Mesendoderm (in vitro differentiated cells): ENCODE results near the gene PKNOX2.

ENCODE experiments used
- DNase-seq: peaks from one replicate; pipeline ENCODE4 v3.0.0; 2013
- H2AK5ac ChIP-seq: 2 replicates; pipeline ENCODE4 v1.6.1; 2013; ENCODE audit warnings: low read length, inconsistent platforms
- H2BK120ac ChIP-seq: 2 replicates; pipeline ENCODE4 v1.6.1; 2013; ENCODE audit warnings: low read depth, mild to moderate bottlenecking, low read length, moderate library complexity, mixed read lengths
- H2BK15ac ChIP-seq: replicated peaks from 2 replicates; pipeline ENCODE4 v1.6.1; 2013; ENCODE audit warnings: low read depth, mild to moderate bottlenecking, moderate library complexity
- H2BK5ac ChIP-seq: 2 replicates; pipeline ENCODE4 v1.6.1; 2013; ENCODE audit warnings: low read length, inconsistent platforms
- H3K18ac ChIP-seq: 2 replicates; pipeline ENCODE4 v1.6.1; 2013; ENCODE audit warnings: mild to moderate bottlenecking, low read length, mixed read lengths
- H3K23ac ChIP-seq: one replicate; pipeline ENCODE4 v1.6.1; 2013; ENCODE audit warnings: low read length
- H3K27ac ChIP-seq: 2 replicates; pipeline ENCODE4 v1.5.1; 2013; ENCODE audit warnings: low read depth, mild to moderate bottlenecking, inconsistent platforms, low read length, moderate library complexity
- H3K27me3 ChIP-seq: 2 replicates; pipeline ENCODE4 v1.6.1; 2013; ENCODE audit warnings: low read length, control low read depth, mild to moderate bottlenecking, inconsistent platforms; ENCODE audit not compliant: insufficient read depth, poor library complexity
- H3K36me3 ChIP-seq: 2 replicates; pipeline ENCODE4 v1.6.1; 2013; ENCODE audit warnings: low read length, inconsistent platforms; ENCODE audit not compliant: control insufficient read depth, insufficient read depth
- H3K4ac ChIP-seq: one replicate; pipeline ENCODE4 v1.6.1; 2013; ENCODE audit warnings: low read depth, mild to moderate bottlenecking, low read length, moderate library complexity
- H3K4me1 ChIP-seq: 2 replicates; pipeline ENCODE4 v1.6.1; 2013; ENCODE audit warnings: low read depth, low read length, inconsistent platforms; ENCODE audit not compliant: control insufficient read depth
- H3K4me2 ChIP-seq: 2 replicates; pipeline ENCODE4 v1.6.1; 2013; ENCODE audit warnings: low read length
- H3K4me3 ChIP-seq: 2 replicates; pipeline ENCODE4 v1.5.1; 2013; ENCODE audit warnings: mild to moderate bottlenecking, low read length
- H3K56ac ChIP-seq: one replicate; pipeline ENCODE4 v1.6.1; 2013; ENCODE audit warnings: low read length
- H3K79me1 ChIP-seq: 2 replicates; pipeline ENCODE4 v1.6.1; 2013; ENCODE audit warnings: low read length, inconsistent platforms
- H3K79me2 ChIP-seq: 2 replicates; pipeline ENCODE4 v1.6.1; 2013; ENCODE audit warnings: mild to moderate bottlenecking, low read length; ENCODE audit not compliant: control insufficient read depth, insufficient read depth
- H3K9ac ChIP-seq: 2 replicates; pipeline ENCODE4 v1.6.1; 2013; ENCODE audit warnings: low read length, inconsistent platforms
- H4K5ac ChIP-seq: one replicate; pipeline ENCODE4 v1.6.1; 2013; ENCODE audit warnings: low read length
- H4K8ac ChIP-seq: one replicate; pipeline ENCODE4 v1.6.1; 2013; ENCODE audit warnings: low read depth, mild to moderate bottlenecking, control low read depth, low read length, moderate library complexity
- WGBS: extraction: QIAGEN DNeasy Blood & Tissue Kit; methylation state at CpG from one replicate; pipeline ENCODE4 v1.1.7; 2013; ENCODE audit warnings: low lambda C conversion rate, missing lambda C conversion rate; ENCODE audit not compliant: insufficient coverage; ENCODE audit errors: extremely low coverage; 5-methylcytosine and 5-hydroxymethylcytosine counted together

The PKNOX2 gene

DNA sequence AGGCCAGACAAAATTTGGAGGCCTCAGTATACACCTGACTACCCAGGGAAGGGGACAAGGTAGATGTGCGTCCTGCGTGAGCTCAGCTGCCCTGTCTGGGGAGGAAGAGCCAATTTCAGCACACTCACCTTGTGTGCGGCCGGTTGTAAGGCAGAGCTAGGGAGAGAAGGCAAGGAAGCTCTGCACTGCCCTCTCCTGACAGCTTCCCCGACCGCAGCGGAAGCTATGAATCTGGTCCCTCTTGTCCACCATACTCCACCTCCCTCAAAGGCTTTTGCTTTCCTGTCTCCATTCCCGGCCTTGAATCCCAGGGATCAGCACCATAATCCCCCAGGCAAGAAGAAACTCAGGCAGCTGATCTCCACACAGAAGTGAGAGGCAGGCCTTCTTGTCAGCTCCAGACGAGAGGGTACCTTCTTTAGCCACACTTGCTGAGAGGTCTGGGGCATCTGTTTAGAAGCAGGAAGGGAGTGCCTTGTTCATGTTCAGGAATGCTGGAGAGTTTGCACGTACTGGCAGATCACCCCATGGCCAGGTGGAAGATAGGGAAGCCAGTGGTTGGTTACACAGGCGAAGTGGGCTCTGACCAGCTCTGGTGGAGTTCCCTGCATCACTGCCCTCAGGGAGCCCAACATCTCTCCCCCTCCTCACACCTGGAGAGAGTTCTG is 269.0 kb downstream of the PKNOX2 start:
- no peak overlapping the region for H3K4me3 ChIP-seq
- H3K79me1 ChIP-seq, result no peaks in the 10 kb centered on the region
- H4K5ac ChIP-seq, result no peak overlapping the region
- no peak overlapping the region for H4K8ac ChIP-seq
- H3K4ac ChIP-seq, result no peak overlapping the region
- no peak overlapping the region for H3K27ac ChIP-seq
- no CpG with 5 or more reads among the region's 11 CpGs for WGBS
- no peak overlapping the region for H2BK15ac ChIP-seq
- H2AK5ac ChIP-seq, result no peak overlapping the region
- H2BK5ac ChIP-seq, result no peak overlapping the region
- peaks cover 3% of the 10 kb centered on the region for H3K4me1 ChIP-seq
- no peak overlapping the region for H3K18ac ChIP-seq
- H3K56ac ChIP-seq, result peak overlapping the region; percentile 50
- H2BK120ac ChIP-seq, result no peak overlapping the region
- no peaks in the 10 kb centered on the region for H3K36me3 ChIP-seq
- no peaks in the 10 kb centered on the region for H3K79me2 ChIP-seq
- H3K27me3 ChIP-seq, result no peaks in the 10 kb centered on the region
- no peak overlapping the region for H3K4me2 ChIP-seq
- no peak overlapping the region for H3K9ac ChIP-seq
- peak; percentile 88 for DNase-seq
- no peak overlapping the region for H3K23ac ChIP-seq

DNA sequence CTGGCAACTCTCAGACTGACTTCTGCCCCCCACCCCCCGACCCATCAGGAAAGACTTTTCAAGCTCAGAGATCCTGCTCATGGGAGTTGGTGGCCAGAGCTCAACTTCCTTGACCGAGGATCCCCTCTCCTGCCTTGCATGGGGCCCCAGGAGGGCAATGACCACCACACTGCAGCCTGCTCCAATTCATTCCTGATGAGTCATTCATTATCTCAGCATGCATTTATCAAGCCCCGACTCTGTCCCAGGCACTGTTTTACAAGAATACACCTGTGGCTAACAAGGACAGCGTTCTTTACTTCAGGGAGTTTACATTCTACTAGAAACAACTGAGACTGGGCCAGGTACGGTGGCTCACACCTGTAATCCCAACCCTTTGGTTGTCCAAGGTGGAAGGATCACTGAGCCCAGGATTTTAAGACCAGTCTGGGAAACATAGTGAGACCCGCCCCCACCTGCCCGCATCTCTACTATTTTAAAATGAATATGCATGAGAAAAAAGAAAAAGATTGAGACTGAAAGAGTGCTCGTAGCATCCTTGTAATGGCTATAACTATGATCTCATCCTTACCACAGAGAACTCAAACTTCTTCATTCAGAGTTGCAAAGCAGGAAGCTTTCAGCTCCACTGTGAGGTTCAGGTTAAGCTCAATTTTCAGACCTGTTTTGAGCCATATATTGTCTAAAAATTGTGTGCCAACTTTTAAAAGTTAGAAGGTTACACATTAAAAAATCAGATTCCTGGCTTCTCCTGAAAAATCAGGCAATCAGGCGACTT is 271.1 kb downstream of the PKNOX2 start:
- Histone ChIP-seq H3K4me1 (peaks cover 3% of the 10 kb centered on the region), H3K4me3 (no peak overlapping the region), H3K36me3 (no peaks in the 10 kb centered on the region), H4K8ac (no peak overlapping the region), H3K18ac (no peak overlapping the region), H4K5ac (no peak overlapping the region), H2AK5ac (no peak overlapping the region), H3K4ac (no peak overlapping the region), H3K79me1 (no peaks in the 10 kb centered on the region), H3K79me2 (no peaks in the 10 kb centered on the region), H3K56ac (no peak overlapping the region), H3K9ac (no peak overlapping the region), H2BK120ac (no peak overlapping the region), H3K27me3 (no peaks in the 10 kb centered on the region), H3K23ac (no peak overlapping the region), H3K4me2 (no peak overlapping the region), H2BK15ac (no peak overlapping the region), H2BK5ac (no peak overlapping the region), H3K27ac (no peak overlapping the region)
- DNase-seq, result peak; percentile 57
- no CpG with 5 or more reads among the region's 9 CpGs for WGBS

DNA sequence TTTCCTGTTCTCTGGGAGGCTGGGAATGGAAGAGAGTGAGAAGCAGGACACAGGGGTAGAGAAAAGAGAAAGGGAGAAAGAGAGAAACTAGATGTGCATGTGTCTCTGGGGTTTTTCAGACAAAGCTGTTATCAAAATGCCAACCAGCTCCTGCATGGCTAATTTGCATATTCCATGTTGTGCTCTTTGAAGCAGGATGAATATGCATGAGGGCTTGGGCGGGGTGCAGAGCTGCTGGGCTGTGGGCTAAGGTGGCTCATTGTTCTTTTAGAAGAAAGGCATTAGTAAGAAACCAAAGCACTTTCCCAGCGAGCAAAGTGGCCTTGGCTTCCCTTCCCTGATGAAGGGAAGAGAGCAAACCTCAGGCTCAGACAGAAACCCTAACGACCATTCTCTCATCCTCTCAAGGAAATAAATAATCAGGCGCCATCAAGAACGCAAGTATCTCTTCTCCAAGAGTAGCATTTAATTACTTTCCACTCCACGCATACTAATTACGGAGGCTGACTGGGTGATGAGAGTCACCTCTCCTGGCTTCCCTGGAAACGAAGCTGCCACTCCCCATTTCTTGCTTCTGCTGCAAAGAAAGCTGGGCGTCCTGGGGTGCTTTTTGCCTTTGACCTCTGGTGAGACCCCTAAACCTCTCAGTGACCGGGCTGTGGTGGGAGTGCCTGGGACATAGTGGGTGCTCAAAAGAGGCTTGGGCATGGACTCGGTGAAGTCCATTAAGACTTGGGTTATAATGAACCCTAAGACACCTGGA is 277.3 kb downstream of the PKNOX2 start:
- H3K18ac ChIP-seq, result no peak overlapping the region
- no peak overlapping the region for H3K9ac ChIP-seq
- no peak overlapping the region for H3K27ac ChIP-seq
- no peaks in the 10 kb centered on the region for H3K27me3 ChIP-seq
- no peak overlapping the region for H3K23ac ChIP-seq
- no peak overlapping the region for H2AK5ac ChIP-seq
- H3K79me1 ChIP-seq, result no peaks in the 10 kb centered on the region
- no peaks in the 10 kb centered on the region for H3K36me3 ChIP-seq
- no CpG with 5 or more reads among the region's 11 CpGs for WGBS
- no peak overlapping the region for H2BK120ac ChIP-seq
- DNase-seq, result peak; percentile 74
- H3K4me1 ChIP-seq, result peaks cover 20% of the 10 kb centered on the region
- H4K5ac ChIP-seq, result no peak overlapping the region
- H4K8ac ChIP-seq, result no peak overlapping the region
- H2BK5ac ChIP-seq, result no peak overlapping the region
- no peak overlapping the region for H3K4me3 ChIP-seq
- H3K56ac ChIP-seq, result peak overlapping the region; percentile 52
- no peak overlapping the region for H2BK15ac ChIP-seq
- no peaks in the 10 kb centered on the region for H3K79me2 ChIP-seq
- H3K4me2 ChIP-seq, result no peak overlapping the region
- H3K4ac ChIP-seq, result no peak overlapping the region

DNA sequence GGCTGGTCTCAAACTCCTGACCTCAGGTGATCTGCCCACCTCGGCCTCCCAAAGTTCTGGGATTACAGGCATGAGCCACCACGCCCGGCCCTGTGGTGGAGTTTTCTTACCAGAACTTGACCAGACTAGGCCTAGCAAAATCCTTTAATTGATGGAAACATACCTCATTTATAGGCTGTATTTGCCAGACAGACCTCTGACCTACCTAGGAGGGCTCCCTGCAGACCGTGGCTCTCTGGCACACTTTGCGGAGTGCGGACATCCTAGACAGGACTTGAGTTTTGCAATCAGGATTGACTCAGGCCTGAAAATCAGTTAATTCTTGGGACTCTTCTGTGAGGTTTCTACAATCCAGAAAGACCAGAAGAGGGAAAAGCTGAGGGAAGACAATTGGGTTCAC is 278.4 kb downstream of the PKNOX2 start:
- H4K8ac ChIP-seq, result no peak overlapping the region
- peak overlapping the region; percentile 72 for H3K27ac ChIP-seq
- no peaks in the 10 kb centered on the region for H3K36me3 ChIP-seq
- no peak overlapping the region for H3K4me3 ChIP-seq
- no peak overlapping the region for H3K4me2 ChIP-seq
- no peaks in the 10 kb centered on the region for H3K79me1 ChIP-seq
- no peak overlapping the region for H3K4ac ChIP-seq
- no CpG with 5 or more reads among the region's 6 CpGs for WGBS
- H3K27me3 ChIP-seq, result no peaks in the 10 kb centered on the region
- no peak overlapping the region for H2BK5ac ChIP-seq
- H2BK120ac ChIP-seq, result no peak overlapping the region
- H3K4me1 ChIP-seq, result peaks cover 20% of the 10 kb centered on the region
- H3K56ac ChIP-seq, result peak overlapping the region; percentile 51
- H3K9ac ChIP-seq, result peak overlapping the region; percentile 12
- no peak overlapping the region for H2AK5ac ChIP-seq
- no peaks in the 10 kb centered on the region for H3K79me2 ChIP-seq
- no peak overlapping the region for H2BK15ac ChIP-seq
- no peak overlapping the region for H4K5ac ChIP-seq
- no peak for DNase-seq
- H3K18ac ChIP-seq, result no peak overlapping the region
- H3K23ac ChIP-seq, result no peak overlapping the region

DNA sequence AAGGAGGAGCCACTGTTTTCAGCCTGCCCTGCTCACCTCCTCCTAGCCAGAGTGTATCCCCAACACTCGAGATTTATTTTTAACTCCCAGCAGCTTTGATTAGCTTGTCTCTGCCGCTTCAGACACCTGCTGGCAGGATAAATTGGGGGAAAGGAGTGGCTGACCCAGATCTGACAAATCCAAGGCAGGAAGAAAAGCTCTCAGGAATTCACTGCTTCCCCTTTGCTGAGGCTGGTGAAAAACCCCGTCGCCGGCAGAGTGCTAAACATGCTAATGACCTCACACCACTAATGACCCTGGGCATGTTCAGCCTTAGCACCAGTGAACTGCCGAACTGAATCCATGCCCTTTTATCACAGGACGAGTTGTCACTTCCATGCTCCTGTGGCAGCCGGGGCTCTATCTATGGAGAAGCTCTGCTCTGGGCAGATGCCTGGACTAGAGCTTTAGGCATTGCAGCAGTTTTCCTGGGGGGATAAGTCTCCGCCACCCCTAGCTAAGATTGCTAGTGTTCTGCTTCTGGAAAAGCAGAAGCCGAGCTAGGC is 279.3 kb downstream of the PKNOX2 start:
- H3K4me1 ChIP-seq, result peaks cover 20% of the 10 kb centered on the region
- no CpG with 5 or more reads among the region's 10 CpGs for WGBS
- H3K9ac ChIP-seq, result peak overlapping the region; percentile 15
- DNase-seq, result peak; percentile 95
- H2BK120ac ChIP-seq, result no peak overlapping the region
- H3K23ac ChIP-seq, result no peak overlapping the region
- H3K4me3 ChIP-seq, result no peak overlapping the region
- no peak overlapping the region for H2BK15ac ChIP-seq
- no peak overlapping the region for H4K8ac ChIP-seq
- no peaks in the 10 kb centered on the region for H3K79me1 ChIP-seq
- H3K56ac ChIP-seq, result no peak overlapping the region
- no peaks in the 10 kb centered on the region for H3K27me3 ChIP-seq
- peak overlapping the region; percentile 72 for H3K27ac ChIP-seq
- no peak overlapping the region for H3K4me2 ChIP-seq
- no peak overlapping the region for H2BK5ac ChIP-seq
- H2AK5ac ChIP-seq, result no peak overlapping the region
- H3K79me2 ChIP-seq, result no peaks in the 10 kb centered on the region
- no peak overlapping the region for H3K4ac ChIP-seq
- H3K36me3 ChIP-seq, result no peaks in the 10 kb centered on the region
- no peak overlapping the region for H3K18ac ChIP-seq
- no peak overlapping the region for H4K5ac ChIP-seq
